Left cardiac atrium (tissue), 4 donors: Measurements from ENCODE around the gene ZEB1. TPM values are rescaled to one million over a fixed set of nuclear protein-coding genes. Genes with fewer than 3 reads are reported as not detected.
A peak's percentile ranks its signal among the peaks of the same experiment; 100 is the strongest.

Experiments used
- ATAC-seq, 2 donors: fragments of 200-7000 bp; cut with Tn5 transposase; one replicate each; pipeline ENCODE4 v1.9.1; 2020; ENCODE audit warnings: mild to moderate bottlenecking in 2 of 2, moderate library complexity in 2 of 2
- DNase-seq: peaks from one replicate; pipeline ENCODE4 v3.0.0-alpha.2; 2020
- intact Hi-C, 2 donors: fragments of 100-400 bp; cut with DNase I; formaldehyde crosslinking; loops; one replicate each; pipeline versions ENCODE4 v1.14.1 to v1.15.1; 2022 to 2023
- total RNA-seq, 2 donors: library from RNA; stranded (reverse); fragmentation: NEBNext Ultra II Directional; extraction: Animal tissue kit (Norgen Biotek cat#: 25700); gene quantifications; one replicate each; pipeline ENCODE4 v1.2.1, GENCODE V29; 2021
- donor health status: DM: no; HTN: yes; CAD: no.
- donor health status: DM: no; HTN: yes; CAD: no; lungs with severe emphysema.
- donor health status: DM: yes; HTN: yes; CAD: no.
- donor health status: Dilated cardiomyopathy.

ZEB1 gene
- total RNA-seq, 2 donors from 2014 or later = 63.7 to 74.7 TPM

- intact Hi-C loops = loop anchor here in 1 of 2 donors (10.0 kb wide), 1 partner anchor 142 kb away; no protein-coding TSS in a partner anchor
- no peak for ATAC-seq
- DNase-seq = no peak
Observed at GRCh38 chr10:31466313-31466712, 147.3 kb downstream of the ZEB1 start.

GRCh38 chr10:31467791-31468535 is 148.9 kb downstream of the ZEB1 start:
- no peak for DNase-seq
- peak; percentile 37 to 59 for ATAC-seq
- intact Hi-C loops = loop anchor here in 1 of 2 donors (10.0 kb wide), 1 partner anchor 143 kb away; no protein-coding TSS in a partner anchor

- intact Hi-C loops = loop anchor here in 1 of 2 donors (10.0 kb wide), 1 partner anchor 144 kb away; no protein-coding TSS in a partner anchor
- no peak for DNase-seq
Observed at GRCh38 chr10:31468536-31468859, 149.5 kb downstream of the ZEB1 start.

GRCh38 chr10:31475519-31475918 is 156.5 kb downstream of the ZEB1 start:
- intact Hi-C loops = no loop called here
- ATAC-seq (no peak), DNase-seq (no peak)

More at GRCh38 chr10:31468536-31468859, 149.5 kb downstream of the ZEB1 start:
- no peak for ATAC-seq

- ATAC-seq = no peak
- intact Hi-C loops = no loop called here
- DNase-seq = no peak
Observed at GRCh38 chr10:31476088-31476487, 157.1 kb downstream of the ZEB1 start.

- intact Hi-C loops = no loop called here
- DNase-seq (no peak), ATAC-seq (no peak)
Observed at GRCh38 chr10:31477584-31477983, 158.6 kb downstream of the ZEB1 start.

- no peak for DNase-seq
- ATAC-seq = no peak
- intact Hi-C loops = no loop called here
Observed at GRCh38 chr10:31479752-31480151, 160.7 kb downstream of the ZEB1 start.

GRCh38 chr10:31483546-31483945 is 164.5 kb downstream of the ZEB1 start:
- ATAC-seq (no peak), DNase-seq (no peak)
- intact Hi-C loops = no loop called here

- DNase-seq (no peak), ATAC-seq (no peak)
- intact Hi-C loops = no loop called here
Observed at GRCh38 chr10:31484431-31485135, 165.6 kb downstream of the ZEB1 start.

- peak in 1 of 2 donors; percentile 30 for ATAC-seq
- no peak for DNase-seq
- intact Hi-C loops = loop anchor here in 1 of 2 donors (2.0 kb wide), 1 partner anchor 706 kb away; no protein-coding TSS in a partner anchor
Observed at GRCh38 chr10:31490858-31491504, 172.0 kb downstream of the ZEB1 start.

- ATAC-seq (no peak), DNase-seq (no peak)
- intact Hi-C loops = no loop called here
Observed at GRCh38 chr10:31507427-31507826, 188.4 kb downstream of the ZEB1 start.

GRCh38 chr10:31508234-31508633 is 189.2 kb downstream of the ZEB1 start:
- intact Hi-C loops = no loop called here
- ATAC-seq = no peak
- DNase-seq = no peak

GRCh38 chr10:31508882-31509281 is 189.9 kb downstream of the ZEB1 start:
- no peak for ATAC-seq
- DNase-seq = no peak
- intact Hi-C loops = no loop called here

GRCh38 chr10:31509989-31510388 is 191.0 kb downstream of the ZEB1 start:
- DNase-seq = no peak
- ATAC-seq = no peak
- intact Hi-C loops = no loop called here

- intact Hi-C loops = no loop called here
- ATAC-seq (no peak), DNase-seq (no peak)
Observed at GRCh38 chr10:31515116-31515515, 196.1 kb downstream of the ZEB1 start.

- DNase-seq = no peak
- no peak for ATAC-seq
Observed at GRCh38 chr10:31515819-31516402, 196.9 kb downstream of the ZEB1 start.

GRCh38 chr10:31520986-31521831 is 202.2 kb downstream of the ZEB1 start:
- ATAC-seq = no peak
- intact Hi-C loops = no loop called here
- no peak for DNase-seq

More at GRCh38 chr10:31515819-31516402, 196.9 kb downstream of the ZEB1 start:
- intact Hi-C loops = no loop called here

GRCh38 chr10:31522820-31523219 is 203.8 kb downstream of the ZEB1 start:
- intact Hi-C loops = no loop called here
- no peak for DNase-seq
- no peak for ATAC-seq

- intact Hi-C loops = no loop called here
- ATAC-seq (no peak), DNase-seq (no peak)
Observed at GRCh38 chr10:31524460-31524859, 205.4 kb downstream of the ZEB1 start.
